Middle frontal gyrus (tissue), 1 donor: Measurements from ENCODE around the gene FTL.
A peak's percentile ranks its signal among the peaks of the same experiment; 100 is the strongest.
"Not testable (repeated sequence)": the region's sequence is repeated elsewhere in the genome, so short reads cannot be mapped to it uniquely, and the experiment has no call there.

Source experiments
- DNase-seq: peaks from one replicate; pipeline ENCODE4 v3.0.0-alpha.2; 2015; ENCODE audit warnings: low spot score; ENCODE audit errors: extremely low spot score

Gene FTL

GRCh38 chr19:48965040-48965805, at the start of gene FTL:
FTL (plus strand) TSS chr19:48965309; CDS start chr19:48965508, 199 bp downstream.
- DNase-seq, result peak; percentile 95

- no peak for DNase-seq
These were observed 49.4 kb upstream of the FTL start for GRCh38 chr19:48915757-48916156.

GRCh38 chr19:48918071-48918470, 47.0 kb upstream of the FTL start:
- no peak for DNase-seq

- DNase-seq, result no peak
These were observed 46.3 kb upstream of the FTL start for GRCh38 chr19:48918801-48919247.

GRCh38 chr19:48919271-48919670, 45.8 kb upstream of the FTL start:
- DNase-seq, result not testable (repeated sequence)

- no peak for DNase-seq
These were observed 44.2 kb upstream of the FTL start for GRCh38 chr19:48920949-48921348.

GRCh38 chr19:48921721-48922500, 43.2 kb upstream of the FTL start:
- no peak for DNase-seq

- DNase-seq, result no peak
These were observed 42.3 kb upstream of the FTL start for GRCh38 chr19:48922548-48923490.

- DNase-seq, result no peak
These were observed 39.8 kb upstream of the FTL start for GRCh38 chr19:48925240-48925843.

GRCh38 chr19:48925890-48926289, 39.2 kb upstream of the FTL start:
- DNase-seq, result not testable (repeated sequence)

- DNase-seq, result peak; percentile 74
These were observed 38.2 kb upstream of the FTL start for GRCh38 chr19:48926909-48927308.

GRCh38 chr19:48927692-48928091, 37.4 kb upstream of the FTL start:
- not testable (repeated sequence) for DNase-seq

GRCh38 chr19:48928164-48929025, 36.7 kb upstream of the FTL start:
- DNase-seq, result no peak

GRCh38 chr19:48933382-48933932, 31.7 kb upstream of the FTL start, which contains the start of gene DHDH:
DHDH (plus strand) TSS chr19:48933699; CDS start chr19:48933722, 23 bp downstream.
- peak; percentile 50 for DNase-seq

GRCh38 chr19:48934837-48935236, 30.3 kb upstream of the FTL start:
- DNase-seq, result no peak

GRCh38 chr19:48935864-48936263, 29.2 kb upstream of the FTL start:
- DNase-seq, result no peak

- no peak for DNase-seq
These were observed 26.9 kb upstream of the FTL start for GRCh38 chr19:48938256-48938655.

GRCh38 chr19:48940902-48941301, 24.2 kb upstream of the FTL start:
- DNase-seq, result no peak

GRCh38 chr19:48943081-48943480, 22.0 kb upstream of the FTL start:
- DNase-seq, result no peak

- no peak for DNase-seq
These were observed 19.7 kb upstream of the FTL start for GRCh38 chr19:48945415-48945814.
